HT-29 (cell line): ENCODE measurements around the gene ACOX3. TPM values are rescaled to one million over a fixed set of nuclear protein-coding genes. Genes with fewer than 3 reads are reported as not detected.

Source experiments
- DNase-seq: peaks from one replicate; pipeline ENCODE4 v3.0.0-alpha.2; 2015; ENCODE audit warnings: low spot score
- small RNA-seq: library from RNA; depleted of rRNA; stranded (forward); fragments of <200 nt; gene quantifications from one replicate; pipeline ENCODE3, GENCODE V24; 2014
- total RNA-seq: library from RNA; depleted of rRNA; stranded (reverse); fragments of >200 nt; shearing (Covaris generic); gene quantifications from 2 replicates; pipeline ENCODE4 v1.2.3, GENCODE V29; 2014; rRNA removed

Gene ACOX3
- total RNA-seq, 1 experiment from 2014 or later: 7.5 TPM

DNA sequence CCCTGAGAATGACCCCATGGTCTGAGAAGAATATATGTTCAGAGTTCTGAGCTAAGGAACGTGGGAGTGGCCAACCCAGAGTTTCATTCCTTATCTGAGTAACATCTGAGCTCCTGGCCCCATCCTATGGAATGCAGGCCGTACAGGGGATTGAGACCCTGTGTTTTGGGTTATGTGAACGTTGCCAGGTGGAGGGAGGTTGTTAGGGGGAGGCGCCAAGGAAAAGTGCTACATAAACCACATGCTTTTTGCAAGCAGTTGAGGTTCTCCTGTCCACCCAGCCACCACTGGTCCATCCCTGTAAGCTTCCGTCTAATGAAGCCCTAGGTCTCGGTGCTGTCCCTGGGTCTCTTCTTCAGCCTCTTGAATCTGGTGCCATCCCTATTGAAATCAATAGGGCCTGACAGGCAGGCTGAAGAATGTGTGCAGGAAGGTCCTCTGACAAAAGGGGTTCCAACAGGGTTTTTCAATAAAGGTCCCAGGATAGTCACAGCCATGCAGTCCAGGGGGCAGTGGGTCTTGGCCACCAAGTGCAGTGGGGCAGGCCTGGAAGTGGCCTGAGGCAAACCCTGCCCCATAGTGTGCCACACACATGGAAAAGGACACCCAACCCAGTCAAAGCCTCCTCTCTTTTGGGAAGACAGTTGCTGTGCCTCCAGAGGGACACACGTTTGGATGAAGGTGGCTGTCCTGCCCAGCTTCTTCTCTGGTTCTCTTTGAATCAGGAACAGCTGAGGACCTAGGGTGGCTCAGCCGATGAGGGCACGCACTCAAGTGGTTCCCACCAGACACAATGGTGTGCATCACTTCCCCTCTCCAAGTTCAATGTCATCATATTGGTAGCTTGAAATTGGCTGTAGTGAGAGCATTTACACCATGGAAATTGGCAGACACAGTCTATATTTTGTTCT lies 117.5 kb downstream of the ACOX3 start:
- no peak for DNase-seq

DNA sequence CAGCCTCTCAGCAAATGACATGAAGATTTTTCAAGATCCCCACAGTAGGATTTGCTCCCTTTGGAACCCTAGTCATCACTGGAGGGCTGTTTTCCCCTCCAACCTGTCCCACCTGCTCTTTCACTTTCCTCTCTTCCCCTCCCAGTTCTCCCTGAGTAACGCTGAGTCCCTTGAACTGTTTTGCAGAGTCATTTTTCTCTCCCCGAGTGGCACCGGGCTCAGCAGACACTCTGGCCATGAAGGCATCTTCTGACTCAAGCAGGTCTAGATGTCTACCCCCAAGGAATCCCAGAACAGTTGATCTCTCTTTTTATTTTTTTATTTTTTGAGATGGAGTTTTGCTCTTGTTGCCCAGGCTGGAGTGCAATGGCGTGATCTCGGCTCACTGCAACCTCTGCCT lies 118.8 kb downstream of the ACOX3 start:
- DNase-seq: no peak

DNA sequence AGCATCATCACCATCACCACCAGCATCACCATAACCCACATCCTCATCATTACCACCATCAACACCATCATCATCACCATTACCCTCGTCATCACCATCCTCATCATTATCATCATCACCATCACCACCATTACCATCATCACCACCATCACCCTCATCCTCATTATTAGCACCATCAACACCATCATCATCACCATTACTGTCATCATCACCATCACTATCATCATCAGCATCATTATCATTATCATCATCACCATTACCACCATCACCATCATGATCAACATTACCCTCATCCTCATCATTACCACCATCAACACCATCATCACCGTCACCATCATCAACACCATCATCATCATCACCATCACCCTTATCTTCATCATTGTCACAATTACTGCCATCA lies 119.3 kb downstream of the ACOX3 start:
- no peak for DNase-seq

DNA sequence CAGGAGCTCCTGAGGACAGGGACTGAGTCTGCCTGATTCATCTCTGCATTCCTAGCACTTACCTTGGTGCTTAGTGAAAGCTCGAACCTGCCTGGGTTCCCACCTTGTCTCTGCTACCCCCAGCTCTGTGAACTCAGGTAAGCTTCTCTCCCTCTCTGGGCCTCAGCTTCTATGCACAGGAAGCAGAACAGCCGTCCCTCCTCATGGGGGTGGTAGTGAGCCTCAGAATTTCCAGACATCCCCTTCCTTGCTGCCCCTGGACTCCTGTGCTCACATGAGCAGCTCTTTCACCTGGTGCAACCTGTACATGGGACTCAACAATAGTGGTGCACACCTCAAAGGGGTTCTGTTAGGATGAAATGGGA lies 120.2 kb downstream of the ACOX3 start:
- peak; percentile 35 for DNase-seq

DNA sequence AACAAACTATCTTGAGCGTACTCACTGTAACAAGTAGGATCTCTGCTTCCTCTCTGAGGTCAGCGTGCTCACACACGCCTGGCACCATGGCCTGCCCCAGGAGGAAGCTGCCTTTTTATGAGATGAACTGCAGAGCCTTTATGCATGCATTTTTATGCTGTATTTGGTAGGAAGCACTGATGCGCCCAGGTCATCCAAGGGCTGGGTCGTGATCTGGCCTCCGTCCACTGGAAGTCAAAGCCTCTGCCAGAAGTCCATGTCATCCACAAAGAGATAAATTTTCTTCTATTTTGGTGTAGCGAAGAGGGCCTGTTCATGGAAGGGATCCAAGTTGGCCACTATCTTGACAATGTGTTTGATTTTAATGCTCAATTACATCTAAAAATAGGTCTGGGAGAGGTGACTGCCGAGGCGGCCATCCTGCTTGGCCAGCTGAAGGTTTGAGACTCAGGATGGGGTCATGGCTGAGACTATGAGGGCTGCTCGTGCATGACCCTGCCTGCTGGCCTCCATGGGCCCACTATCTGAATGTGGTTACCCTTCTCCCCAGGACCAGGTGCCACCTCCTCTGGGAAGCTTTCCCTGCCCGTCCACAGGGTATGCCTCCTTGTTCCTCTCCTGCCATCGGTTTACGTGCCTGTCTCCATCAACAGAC lies 120.7 kb downstream of the ACOX3 start:
- DNase-seq: no peak

DNA sequence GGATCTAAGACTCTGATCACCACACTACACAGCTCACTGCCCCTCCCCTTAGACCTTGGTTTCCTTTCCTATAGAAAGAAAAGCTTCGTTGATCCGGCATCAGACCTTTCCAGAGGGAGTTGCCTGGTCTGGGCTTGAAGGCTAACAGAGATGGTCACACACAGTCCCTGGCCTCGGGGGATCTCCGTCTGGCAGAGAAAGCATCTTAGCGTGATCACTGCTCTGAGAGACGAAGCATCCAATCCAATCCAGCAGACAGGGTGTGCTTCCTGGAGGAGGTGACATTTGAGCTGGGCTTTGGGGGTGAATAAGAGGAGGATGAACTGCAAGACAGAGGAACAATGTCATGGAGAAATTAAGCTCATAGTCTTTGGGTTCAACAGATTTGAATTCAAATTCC lies 121.5 kb downstream of the ACOX3 start:
- DNase-seq: no peak

DNA sequence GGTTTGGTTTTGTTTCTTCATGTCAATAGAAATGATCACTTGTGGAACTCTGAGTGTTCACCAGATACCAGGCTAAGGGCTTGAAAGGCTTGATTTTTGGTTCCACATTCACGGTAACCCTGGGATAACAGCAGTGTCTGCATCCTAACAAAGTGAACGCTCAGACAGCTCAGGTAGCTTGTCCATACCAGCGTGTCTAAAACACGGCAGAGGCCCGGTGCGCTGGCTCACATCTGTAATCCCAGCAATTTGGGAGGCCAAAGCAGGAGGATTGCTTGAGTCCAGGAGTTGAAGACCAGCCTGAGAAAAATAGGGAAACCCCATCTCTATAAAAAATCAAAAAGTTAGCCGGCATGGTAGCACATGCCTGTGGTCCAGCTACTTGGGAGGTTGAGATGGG lies 122.0 kb downstream of the ACOX3 start:
- DNase-seq: no peak

DNA sequence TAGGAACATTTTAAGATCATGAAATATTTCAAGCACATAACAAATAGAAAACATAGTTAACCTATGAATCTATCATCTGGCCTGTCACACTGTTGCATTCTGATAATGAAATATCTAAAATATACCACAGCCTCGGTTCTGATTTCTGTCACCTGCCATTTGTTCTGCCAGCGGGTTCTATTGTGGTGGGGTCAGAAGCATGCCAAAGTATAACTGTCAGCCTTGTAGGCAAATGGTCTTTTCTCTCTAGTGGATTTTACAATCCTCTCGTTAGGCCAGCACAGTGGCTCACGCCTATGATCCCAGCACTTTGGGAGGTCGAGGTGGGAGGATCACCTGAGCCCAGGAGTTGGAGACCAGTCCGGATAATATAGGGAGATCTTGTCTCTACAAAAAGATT lies 123.0 kb downstream of the ACOX3 start:
- no peak for DNase-seq

DNA sequence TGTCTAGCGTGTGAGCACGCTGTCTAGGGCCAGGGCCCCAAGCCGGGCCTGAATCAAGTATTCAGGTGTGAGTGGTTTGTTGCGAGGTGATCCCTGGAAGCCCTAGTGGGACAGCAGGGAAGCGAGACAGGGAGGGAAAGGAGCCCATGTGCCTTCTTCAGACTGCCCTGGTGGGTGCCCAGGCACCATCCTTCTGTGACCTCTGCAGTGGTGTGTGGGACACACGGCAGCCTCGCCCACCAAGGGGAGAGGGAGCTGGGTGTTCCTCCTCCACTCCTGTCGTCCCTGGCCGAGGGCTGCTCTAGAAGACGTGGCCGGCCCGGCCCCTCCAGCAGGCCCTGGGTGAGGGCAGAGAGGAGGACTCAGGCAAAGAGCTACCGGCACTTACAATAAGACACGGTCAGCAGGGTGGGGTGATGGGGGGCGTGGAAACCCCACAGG lies 123.6 kb downstream of the ACOX3 start:
- DNase-seq: no peak

Small RNAs within 50 kb of the gene (small RNA-seq; reads per million reads assigned to genes)
- 5.2 reads per million, percentile 83 among the genes with 10 or more reads in this experiment for gene RNA5SP152

Other genes with a start within 250 kb of the ACOX3 start
- 22.6 and 32.0 TPM in 2 replicates for gene SH3TC1, start 241.4 kb downstream of the ACOX3 start, total RNA-seq
- not detected in 2 replicates for gene HTRA3, start 171.0 kb downstream of the ACOX3 start, total RNA-seq
- gene TRMT44, start 54 bp upstream of the ACOX3 start, total RNA-seq: 26.8 and 34.0 TPM in 2 replicates
- not detected in 2 replicates for gene GPR78, start 139.7 kb upstream of the ACOX3 start, total RNA-seq
- not detected in 2 replicates for gene CPZ, start 152.0 kb upstream of the ACOX3 start, total RNA-seq